ENCODE data around the gene SLC15A3.

The SLC15A3 gene

DNA sequence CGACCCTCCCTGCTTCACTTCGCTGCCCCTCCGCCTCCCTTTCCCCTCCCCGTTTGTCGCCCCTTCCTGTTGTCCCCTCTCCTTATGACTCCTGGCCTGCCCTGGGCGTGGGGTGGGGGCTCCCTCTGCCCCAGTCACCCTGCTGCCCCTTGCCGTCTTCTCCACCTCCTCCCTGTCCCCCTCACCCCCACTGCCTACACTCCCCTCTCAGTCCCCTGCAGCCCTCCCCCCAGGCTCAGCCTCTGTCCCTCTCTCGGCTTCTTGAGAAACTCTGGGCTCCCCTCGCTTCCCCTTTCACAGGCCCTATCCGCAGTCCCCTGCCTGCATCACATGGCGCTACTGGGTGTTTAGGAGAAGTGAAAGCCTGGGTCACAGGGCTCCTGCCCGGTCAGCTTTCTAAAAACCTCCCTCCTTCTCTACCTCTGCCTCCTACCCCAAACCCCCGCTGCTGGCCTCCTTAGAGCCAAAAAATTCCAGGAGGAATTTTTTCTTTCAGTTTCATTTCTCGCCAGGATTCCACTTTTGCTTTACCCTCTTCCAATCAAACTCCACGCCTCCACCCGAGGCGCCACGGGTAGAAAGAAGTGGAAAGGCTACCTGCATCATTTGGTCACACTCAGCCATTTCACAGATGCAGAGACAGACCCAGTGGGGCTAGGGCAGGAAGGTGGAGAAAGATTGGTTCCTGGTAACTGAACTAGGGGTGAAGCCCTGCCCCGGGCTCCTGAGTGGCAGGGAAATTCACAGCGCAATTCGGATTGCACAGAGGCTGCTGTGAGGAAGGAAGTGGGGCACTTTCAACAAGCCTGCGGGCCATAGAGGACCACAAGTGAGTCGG is at the start of gene SLC15A3:
Gene SLC15A3, minus strand, starts transcription at position 273 of the 838 bp plus-strand sequence. CDS start 625 bp downstream, outside the sequence.
- TF ChIP-seq, protein P1, sequence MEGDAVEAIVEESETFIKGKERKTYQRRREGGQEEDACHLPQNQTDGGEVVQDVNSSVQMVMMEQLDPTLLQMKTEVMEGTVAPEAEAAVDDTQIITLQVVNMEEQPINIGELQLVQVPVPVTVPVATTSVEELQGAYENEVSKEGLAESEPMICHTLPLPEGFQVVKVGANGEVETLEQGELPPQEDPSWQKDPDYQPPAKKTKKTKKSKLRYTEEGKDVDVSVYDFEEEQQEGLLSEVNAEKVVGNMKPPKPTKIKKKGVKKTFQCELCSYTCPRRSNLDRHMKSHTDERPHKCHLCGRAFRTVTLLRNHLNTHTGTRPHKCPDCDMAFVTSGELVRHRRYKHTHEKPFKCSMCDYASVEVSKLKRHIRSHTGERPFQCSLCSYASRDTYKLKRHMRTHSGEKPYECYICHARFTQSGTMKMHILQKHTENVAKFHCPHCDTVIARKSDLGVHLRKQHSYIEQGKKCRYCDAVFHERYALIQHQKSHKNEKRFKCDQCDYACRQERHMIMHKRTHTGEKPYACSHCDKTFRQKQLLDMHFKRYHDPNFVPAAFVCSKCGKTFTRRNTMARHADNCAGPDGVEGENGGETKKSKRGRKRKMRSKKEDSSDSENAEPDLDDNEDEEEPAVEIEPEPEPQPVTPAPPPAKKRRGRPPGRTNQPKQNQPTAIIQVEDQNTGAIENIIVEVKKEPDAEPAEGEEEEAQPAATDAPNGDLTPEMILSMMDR (IDR thresholded peaks at IDR 0.05; ENCODE audit: low read depth, low read length) = no peak
- no peak for DNase-seq
- no peak within 1 kb of the TSS for H3K27ac ChIP-seq

DNA sequence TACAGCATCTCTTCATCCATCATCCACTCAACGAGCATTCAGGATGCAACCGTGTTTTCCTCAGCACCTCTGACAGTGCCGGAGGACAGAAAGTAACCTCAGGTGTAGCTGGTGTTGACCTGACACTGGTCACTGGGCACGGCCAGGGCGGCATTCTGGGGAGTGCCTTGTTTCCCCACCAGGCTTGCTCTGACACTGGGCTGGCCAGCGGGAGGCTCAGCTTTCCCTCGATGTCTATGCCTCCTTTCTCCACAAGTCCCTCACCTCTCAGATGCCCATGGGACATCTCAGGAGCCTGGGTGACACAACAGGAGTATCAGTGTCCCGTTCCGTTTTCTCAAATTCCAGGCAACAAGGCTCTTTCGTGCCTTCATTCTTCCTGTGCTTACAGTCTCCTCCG is 48.5 kb upstream of the SLC15A3 start:
- DNase-seq = no peak
- no peaks in the 10 kb centered on the region for H3K9me3 ChIP-seq (ENCODE audit: severe bottlenecking)
- H3K4me3 ChIP-seq (ENCODE audit: low read depth, low read length) = no peak overlapping the region
- H3K27ac ChIP-seq = no peak overlapping the region
- TF ChIP-seq, protein P1 (IDR thresholded peaks at IDR 0.05; ENCODE audit: low read depth, low read length) = no peak
- peaks cover under 1% of the 10 kb centered on the region for H3K27me3 ChIP-seq (ENCODE audit: insufficient read depth, low read depth, severe bottlenecking)
- H3K36me3 ChIP-seq = no peaks in the 10 kb centered on the region

More for the DNA sequence above, at the start of gene SLC15A3:
- Histone ChIP-seq H3K4me3 (ENCODE audit: low read depth, low read length) (no peak within 1 kb of the TSS), H3K36me3 (no peaks in the 10 kb centered on the region), H3K27me3 (ENCODE audit: insufficient read depth, low read depth, severe bottlenecking) (no peaks in the 10 kb centered on the region), H3K9me3 (ENCODE audit: severe bottlenecking) (no peaks in the 10 kb centered on the region)

DNA sequence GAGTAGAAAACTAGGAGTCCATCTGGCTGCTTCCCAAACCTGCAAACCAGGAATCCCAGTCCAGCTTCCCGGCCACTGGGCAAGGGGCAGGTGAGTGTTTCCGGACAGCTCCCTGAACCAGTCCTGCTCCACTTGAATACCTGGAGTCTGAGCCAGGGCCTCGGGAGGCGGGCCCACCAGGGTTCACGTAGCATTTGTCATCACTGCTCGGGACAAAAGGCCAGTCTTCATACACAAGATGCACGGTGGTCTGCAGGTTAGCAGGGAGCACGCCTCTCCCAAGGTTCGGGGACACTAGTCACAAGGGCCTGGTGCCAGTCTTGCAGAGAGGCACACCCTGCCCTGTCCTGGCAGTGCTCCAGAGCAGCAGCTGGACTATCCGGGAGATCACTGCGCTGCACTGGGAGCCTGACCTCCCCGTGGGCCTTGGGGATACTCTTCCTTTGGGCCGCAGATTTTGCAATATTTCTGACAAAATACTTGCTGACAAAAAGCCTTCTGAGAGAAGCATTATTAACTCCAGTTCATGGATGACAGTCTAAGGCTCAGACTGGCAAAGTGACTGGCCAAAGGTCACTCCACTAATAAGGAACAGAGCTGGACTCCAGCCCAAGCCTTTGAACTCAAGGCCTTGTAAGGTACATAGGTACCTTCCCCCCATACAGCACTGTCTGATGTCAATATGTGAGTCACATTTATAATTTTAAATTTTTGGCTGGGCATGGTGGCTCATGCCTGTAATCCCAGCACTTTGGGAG is 44.6 kb upstream of the SLC15A3 start:
- Histone ChIP-seq H3K27me3 (ENCODE audit: insufficient read depth, low read depth, severe bottlenecking) (no peaks in the 10 kb centered on the region), H3K4me3 (ENCODE audit: low read depth, low read length) (no peak overlapping the region), H3K9me3 (ENCODE audit: severe bottlenecking) (no peaks in the 10 kb centered on the region), H3K27ac (no peak overlapping the region), H3K36me3 (no peaks in the 10 kb centered on the region)
- no peak for DNase-seq
- TF ChIP-seq, protein P1 (IDR thresholded peaks at IDR 0.05; ENCODE audit: low read depth, low read length) = no peak

DNA sequence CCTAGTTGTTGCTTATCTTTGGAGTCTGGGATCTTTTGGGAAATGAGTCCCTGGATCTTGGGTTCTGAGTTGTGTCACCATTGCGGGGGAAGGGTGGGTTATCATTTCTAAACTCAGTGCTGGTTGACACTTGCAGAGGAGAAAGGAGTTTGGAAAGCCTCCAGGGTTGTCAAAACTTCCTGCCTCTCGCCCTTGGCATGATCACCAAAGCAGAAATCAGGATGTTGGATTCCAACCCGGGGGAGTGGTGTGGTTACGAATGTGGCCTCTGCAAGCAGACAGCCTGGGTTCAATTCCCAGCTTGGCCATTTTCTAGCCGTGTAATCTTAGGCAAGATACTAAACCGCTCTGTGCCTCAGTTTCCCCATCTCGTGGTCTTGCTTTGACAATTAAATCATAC is 43.8 kb upstream of the SLC15A3 start:
- no peak for DNase-seq
- TF ChIP-seq, protein P1 (IDR thresholded peaks at IDR 0.05; ENCODE audit: low read depth, low read length) = no peak
- H3K27me3 ChIP-seq (ENCODE audit: insufficient read depth, low read depth, severe bottlenecking) = no peaks in the 10 kb centered on the region
- H3K36me3 ChIP-seq = no peaks in the 10 kb centered on the region
- H3K27ac ChIP-seq = no peak overlapping the region
- H3K9me3 ChIP-seq (ENCODE audit: severe bottlenecking) = no peaks in the 10 kb centered on the region
- H3K4me3 ChIP-seq (ENCODE audit: low read depth, low read length) = no peak overlapping the region

DNA sequence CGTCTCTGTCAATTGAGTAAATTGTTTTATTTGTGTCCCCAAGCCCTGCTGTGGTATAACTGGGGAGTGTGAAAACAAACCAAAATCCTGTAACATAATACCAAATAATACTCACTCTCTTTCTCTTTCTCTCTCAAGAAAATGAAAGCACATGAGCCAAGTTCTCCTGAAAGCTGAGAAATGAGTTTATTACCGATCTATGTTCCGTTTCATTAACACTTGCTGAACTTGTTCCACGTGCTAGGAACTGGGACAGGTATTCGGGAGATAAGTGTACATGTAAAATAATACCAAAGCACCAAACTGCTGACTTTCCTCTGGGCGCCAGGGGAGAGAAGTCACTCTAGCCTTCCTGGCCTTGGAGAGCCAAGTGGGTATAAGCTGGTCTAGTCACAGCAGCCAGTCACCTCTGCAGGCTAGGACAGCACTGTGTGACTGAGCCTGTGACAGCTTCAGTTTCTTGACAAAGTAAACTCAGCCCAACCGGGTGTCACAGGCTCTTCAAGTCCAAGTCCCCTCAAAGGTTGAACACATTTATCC is 42.6 kb upstream of the SLC15A3 start:
- no peaks in the 10 kb centered on the region for H3K36me3 ChIP-seq
- no peak overlapping the region for H3K27ac ChIP-seq
- no peaks in the 10 kb centered on the region for H3K9me3 ChIP-seq (ENCODE audit: severe bottlenecking)
- TF ChIP-seq, protein P1 (IDR thresholded peaks at IDR 0.05; ENCODE audit: low read depth, low read length) = no peak
- DNase-seq = no peak
- H3K27me3 ChIP-seq (ENCODE audit: insufficient read depth, low read depth, severe bottlenecking) = no peaks in the 10 kb centered on the region
- H3K4me3 ChIP-seq (ENCODE audit: low read depth, low read length) = no peak overlapping the region

All from WERI-Rb-1 (cell line).